ENCODE results near the gene ENAM. TPM values are rescaled to one million over a fixed set of nuclear protein-coding genes. Genes with fewer than 3 reads are reported as not detected.

ENAM gene
- total RNA-seq, 2 experiments from 2014 or later, result not detected

DNA sequence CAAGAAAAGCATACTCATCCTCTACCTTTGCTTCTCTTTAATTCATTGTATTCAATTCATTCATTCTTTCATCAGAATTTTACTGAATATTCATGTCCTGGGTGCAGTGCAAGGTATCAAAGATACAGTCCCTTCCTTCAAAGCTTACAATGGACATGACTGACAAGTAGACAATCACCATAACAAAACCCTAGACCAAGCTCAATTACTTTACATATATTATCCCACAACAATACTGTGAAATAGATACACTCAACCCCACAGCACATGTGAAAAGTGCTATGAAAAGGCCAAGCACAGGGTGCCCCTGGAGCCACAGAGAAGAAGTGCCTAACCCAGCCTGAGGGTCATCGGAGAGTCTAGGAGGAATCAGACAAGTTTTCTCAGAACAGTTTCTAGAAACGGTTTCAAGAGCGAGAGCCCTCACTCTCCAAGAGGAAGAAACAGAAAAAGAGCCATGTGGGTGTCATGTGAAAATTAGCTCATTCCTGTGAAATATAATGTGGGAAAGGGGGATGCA lies 21.1 kb upstream of the ENAM start:
- Mint-ChIP-seq H3K9me3 (no peaks in the 10 kb centered on the region), H3K4me1 (ENCODE audit: low read depth) (no peaks in the 10 kb centered on the region), H3K27me3 (ENCODE audit: low read depth) (peaks cover 8% of the 10 kb centered on the region), H3K36me3 (ENCODE audit: low read depth) (no peaks in the 10 kb centered on the region), H3K4me3 (no peak overlapping the region), H3K27ac (no peak overlapping the region)
- CTCF ChIA-PET, result interaction anchor here (0.9 to 1.1 kb wide), 2 partner anchors 8 to 10 kb away, joined by 4 read pairs; no protein-coding TSS in a partner anchor
- no peak for DNase-seq
- intact Hi-C loops (cut with micrococcal nuclease), result no loop called here

DNA sequence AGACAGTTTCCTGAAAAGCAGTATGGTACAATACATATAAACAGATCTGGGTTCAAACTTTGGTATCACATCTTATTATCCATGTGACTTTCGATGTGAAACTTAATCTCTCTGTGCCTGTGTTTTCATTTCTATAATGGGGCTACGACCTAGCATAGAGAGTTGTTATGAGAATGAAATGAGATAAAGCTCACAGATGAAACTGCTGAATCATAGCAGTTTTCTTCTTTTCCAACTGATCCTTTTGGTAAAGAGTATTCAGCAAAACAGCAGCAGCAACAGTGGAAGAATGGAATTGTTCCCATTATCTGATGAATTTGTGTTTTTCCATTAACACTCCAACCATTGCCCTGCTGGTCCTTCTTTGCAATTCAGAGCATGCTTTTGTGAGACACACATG lies 20.2 kb upstream of the ENAM start:
- H3K4me3 Mint-ChIP-seq, result no peak overlapping the region
- H3K27ac Mint-ChIP-seq, result no peak overlapping the region
- peaks cover 5% of the 10 kb centered on the region for H3K4me1 Mint-ChIP-seq (ENCODE audit: low read depth)
- intact Hi-C loops (cut with micrococcal nuclease), result no loop called here
- CTCF ChIA-PET, result no interaction called here
- H3K9me3 Mint-ChIP-seq, result no peaks in the 10 kb centered on the region
- H3K36me3 Mint-ChIP-seq (ENCODE audit: low read depth), result no peaks in the 10 kb centered on the region
- no peak for DNase-seq
- peaks cover 8% of the 10 kb centered on the region for H3K27me3 Mint-ChIP-seq (ENCODE audit: low read depth)

DNA sequence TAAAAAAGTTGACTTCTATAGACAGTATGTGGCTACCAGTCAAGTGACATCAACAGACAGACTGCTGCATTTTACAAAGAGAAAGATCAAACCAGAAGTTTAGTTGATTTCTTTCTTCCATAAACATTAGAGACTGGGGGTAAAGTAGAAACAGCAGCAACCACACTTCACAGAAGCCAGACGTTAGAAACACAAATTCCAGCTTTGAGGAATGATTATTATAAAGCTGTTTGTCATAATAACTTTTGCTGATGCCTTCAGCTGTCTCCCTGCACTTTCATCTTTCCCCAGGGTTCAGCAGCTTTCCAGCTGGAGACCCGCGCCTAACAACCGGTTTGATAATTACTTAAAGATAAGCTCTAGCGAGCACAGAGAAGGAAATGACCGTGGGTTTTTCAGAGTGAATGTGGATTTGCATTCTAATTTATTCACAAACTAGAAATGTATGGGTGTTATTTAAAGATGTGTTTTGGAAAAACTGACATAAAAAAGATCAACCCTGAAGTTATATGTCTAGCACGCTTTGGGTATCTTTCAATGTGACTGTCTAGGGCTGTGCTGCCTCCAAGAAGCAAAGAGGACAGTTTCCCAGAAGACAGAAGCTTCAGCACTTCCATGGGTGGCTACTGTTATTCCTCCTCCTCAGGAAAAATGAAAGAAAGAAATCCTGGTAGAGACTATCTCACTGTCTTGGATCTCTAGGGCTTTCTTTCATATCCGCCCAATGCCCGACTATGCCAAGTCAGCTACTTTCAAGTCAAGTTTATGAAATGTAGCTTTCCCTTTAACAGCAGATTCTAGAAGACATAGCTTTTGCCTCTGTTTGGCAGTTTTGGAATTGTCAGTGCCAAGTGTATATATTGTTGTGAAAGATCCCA lies 15.0 kb upstream of the ENAM start:
- CTCF ChIA-PET, result interaction anchor here (0.6 to 1.1 kb wide), 3 partner anchors 12 to 671 kb away, joined by 3 to 4 read pairs (median 3); no protein-coding TSS in a partner anchor
- peaks cover under 1% of the 10 kb centered on the region for H3K27me3 Mint-ChIP-seq (ENCODE audit: low read depth)
- DNase-seq, result no peak
- intact Hi-C loops (cut with micrococcal nuclease), result loop anchor here (10.0 kb wide), 1 partner anchor 1501 kb away; no protein-coding TSS in a partner anchor
- no peaks in the 10 kb centered on the region for H3K36me3 Mint-ChIP-seq (ENCODE audit: low read depth)
- H3K4me1 Mint-ChIP-seq (ENCODE audit: low read depth), result peaks cover 13% of the 10 kb centered on the region
- H3K27ac Mint-ChIP-seq, result no peak overlapping the region
- no peaks in the 10 kb centered on the region for H3K9me3 Mint-ChIP-seq
- no peak overlapping the region for H3K4me3 Mint-ChIP-seq

DNA sequence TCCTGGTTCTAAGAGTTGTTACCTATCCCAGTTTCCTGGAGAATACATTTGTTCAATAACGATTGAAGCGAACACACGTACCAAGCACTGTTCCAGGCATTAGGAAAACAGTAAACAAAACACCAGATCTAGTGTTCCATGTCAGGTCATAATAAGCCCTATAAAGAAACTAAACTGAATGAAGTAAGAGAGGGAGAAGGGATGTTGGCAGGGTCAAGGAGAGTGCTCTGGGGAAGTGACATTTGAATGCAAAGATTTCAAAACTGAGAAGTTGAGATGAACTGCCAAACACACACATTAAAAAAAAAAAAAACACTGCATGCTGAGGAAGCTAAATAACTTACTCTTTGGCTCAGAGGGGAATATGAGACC lies 14.4 kb upstream of the ENAM start:
- Mint-ChIP-seq H3K4me3 (no peak overlapping the region), H3K36me3 (ENCODE audit: low read depth) (no peaks in the 10 kb centered on the region), H3K27ac (no peak overlapping the region), H3K27me3 (ENCODE audit: low read depth) (no peaks in the 10 kb centered on the region), H3K9me3 (no peaks in the 10 kb centered on the region), H3K4me1 (ENCODE audit: low read depth) (peaks cover 13% of the 10 kb centered on the region)
- intact Hi-C loops (cut with micrococcal nuclease), result loop anchor here (10.0 kb wide), 1 partner anchor 1501 kb away; no protein-coding TSS in a partner anchor
- CTCF ChIA-PET, result interaction anchor here (1.1 to 1.8 kb wide), 2 partner anchors 9 to 13 kb away, joined by 4 to 7 read pairs; no protein-coding TSS in a partner anchor
- DNase-seq, result no peak

DNA sequence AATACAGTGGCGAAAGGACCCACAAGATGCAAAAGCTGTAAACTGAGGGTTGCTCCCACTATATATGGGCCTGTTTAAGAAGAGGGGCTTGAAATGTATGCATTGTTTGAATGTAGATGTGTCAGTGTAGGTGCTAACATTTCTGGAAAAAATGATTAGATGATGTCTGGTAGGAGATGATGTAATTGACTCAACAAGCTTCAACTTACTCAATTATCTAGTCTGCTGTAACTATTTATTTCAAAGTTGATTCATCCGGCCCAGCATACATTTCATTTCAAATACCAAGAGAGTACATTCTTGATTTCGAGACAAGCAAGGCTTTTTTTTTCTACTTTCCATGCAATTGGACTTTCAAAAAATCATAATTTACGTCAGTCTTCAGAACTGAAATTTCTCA lies 9.3 kb upstream of the ENAM start:
- H3K4me1 Mint-ChIP-seq (ENCODE audit: low read depth), result peaks cover under 1% of the 10 kb centered on the region
- no peak overlapping the region for H3K27ac Mint-ChIP-seq
- H3K27me3 Mint-ChIP-seq (ENCODE audit: low read depth), result no peaks in the 10 kb centered on the region
- intact Hi-C loops (cut with micrococcal nuclease), result loop anchor here (2.0 to 10.0 kb wide), 2 partner anchors 70 to 1496 kb away; partner anchors contain the start of gene UTP3
- no peak overlapping the region for H3K4me3 Mint-ChIP-seq
- DNase-seq, result no peak
- CTCF ChIA-PET, result interaction anchor here (0.6 kb wide), 1 partner anchor 385 kb away, joined by 3 read pairs; no protein-coding TSS in a partner anchor
- H3K36me3 Mint-ChIP-seq (ENCODE audit: low read depth), result no peaks in the 10 kb centered on the region
- H3K9me3 Mint-ChIP-seq, result no peaks in the 10 kb centered on the region

DNA sequence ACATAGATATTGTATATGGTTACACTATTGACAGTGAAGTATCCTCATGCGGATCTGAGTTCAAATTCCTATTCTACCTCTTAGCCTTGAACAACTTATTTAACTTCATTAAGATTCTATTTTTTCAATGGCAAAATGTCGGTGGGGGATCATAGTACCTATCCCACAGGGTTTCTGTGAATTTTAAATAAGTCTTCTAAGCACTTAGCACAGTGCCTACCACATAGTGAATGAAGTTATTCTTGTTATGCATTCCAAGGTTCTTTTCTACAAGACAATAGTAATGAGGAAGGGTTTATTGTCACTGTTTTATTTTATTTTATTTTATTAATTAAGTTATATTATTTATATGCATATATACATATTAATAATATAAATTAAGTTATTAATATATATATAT lies 8.8 kb upstream of the ENAM start:
- no peaks in the 10 kb centered on the region for H3K36me3 Mint-ChIP-seq (ENCODE audit: low read depth)
- H3K9me3 Mint-ChIP-seq, result no peaks in the 10 kb centered on the region
- DNase-seq, result no peak
- no peak overlapping the region for H3K27ac Mint-ChIP-seq
- H3K4me3 Mint-ChIP-seq, result no peak overlapping the region
- intact Hi-C loops (cut with micrococcal nuclease), result loop anchor here (2.0 to 10.0 kb wide), 4 partner anchors 69 to 1495 kb away; partner anchors contain the start of gene UTP3
- H3K27me3 Mint-ChIP-seq (ENCODE audit: low read depth), result no peaks in the 10 kb centered on the region
- H3K4me1 Mint-ChIP-seq (ENCODE audit: low read depth), result peaks cover 1% of the 10 kb centered on the region
- CTCF ChIA-PET, result interaction anchor here (0.6 kb wide), 1 partner anchor 385 kb away, joined by 3 read pairs; no protein-coding TSS in a partner anchor

DNA sequence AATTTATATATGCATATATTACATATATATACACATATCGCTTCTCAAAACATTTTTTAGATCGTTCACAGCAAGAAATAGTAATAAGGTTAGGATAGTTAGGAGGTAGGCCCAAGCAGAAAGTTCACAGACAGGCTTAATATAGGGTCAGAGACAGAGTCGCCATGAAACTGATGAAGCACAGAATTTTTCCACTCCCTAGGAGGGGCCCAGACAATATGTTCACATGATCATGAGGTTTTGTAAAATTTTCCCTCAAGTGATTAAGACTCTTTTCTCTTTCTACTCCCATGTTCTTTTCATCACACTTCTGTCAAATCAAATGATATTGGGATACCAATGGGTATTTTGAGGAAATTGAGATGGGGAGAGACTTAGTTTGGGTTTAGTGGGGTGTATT lies 5.2 kb upstream of the ENAM start:
- Mint-ChIP-seq H3K36me3 (ENCODE audit: low read depth) (no peaks in the 10 kb centered on the region), H3K27me3 (ENCODE audit: low read depth) (no peaks in the 10 kb centered on the region), H3K27ac (no peak overlapping the region), H3K4me1 (ENCODE audit: low read depth) (peaks cover 1% of the 10 kb centered on the region), H3K9me3 (no peaks in the 10 kb centered on the region), H3K4me3 (no peak overlapping the region)
- CTCF ChIA-PET, result no interaction called here
- peak; percentile 18 for DNase-seq
- intact Hi-C loops (cut with micrococcal nuclease), result loop anchor here (5.0 to 10.0 kb wide), 2 partner anchors 109 to 381 kb away; no protein-coding TSS in a partner anchor

DNA sequence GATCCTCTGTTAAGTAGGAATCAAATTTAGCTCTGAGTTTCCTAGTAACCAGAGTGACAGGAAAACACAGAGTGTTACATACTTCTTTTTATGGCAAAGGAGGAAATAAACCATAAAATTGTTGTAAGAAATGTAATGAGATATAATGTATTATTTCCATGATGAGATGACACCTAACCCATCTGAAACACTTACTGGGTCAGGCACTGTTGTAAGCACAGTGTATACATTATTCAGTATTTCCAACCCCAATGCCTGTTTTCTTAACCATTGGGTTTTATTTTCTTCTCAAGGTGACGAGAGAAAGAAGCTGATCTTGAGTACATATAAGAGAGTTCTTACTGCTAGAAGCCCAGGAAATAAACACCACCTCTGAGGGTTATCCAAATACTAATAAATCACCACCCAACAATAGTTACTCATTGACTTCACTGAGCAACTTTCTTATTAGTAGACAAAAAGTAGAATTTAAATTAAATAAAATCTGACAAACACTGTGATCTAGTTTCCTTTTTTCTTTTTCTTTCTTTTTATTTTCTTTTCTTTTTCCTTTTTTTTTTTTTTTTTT lies 4.2 kb upstream of the ENAM start:
- intact Hi-C loops (cut with micrococcal nuclease), result loop anchor here (5.0 to 10.0 kb wide), 2 partner anchors 108 to 380 kb away; no protein-coding TSS in a partner anchor
- Mint-ChIP-seq H3K36me3 (ENCODE audit: low read depth) (no peaks in the 10 kb centered on the region), H3K27ac (no peak overlapping the region), H3K27me3 (ENCODE audit: low read depth) (no peaks in the 10 kb centered on the region), H3K9me3 (no peaks in the 10 kb centered on the region), H3K4me3 (no peak overlapping the region), H3K4me1 (ENCODE audit: low read depth) (peaks cover 6% of the 10 kb centered on the region)
- CTCF ChIA-PET, result no interaction called here
- no peak for DNase-seq

DNA sequence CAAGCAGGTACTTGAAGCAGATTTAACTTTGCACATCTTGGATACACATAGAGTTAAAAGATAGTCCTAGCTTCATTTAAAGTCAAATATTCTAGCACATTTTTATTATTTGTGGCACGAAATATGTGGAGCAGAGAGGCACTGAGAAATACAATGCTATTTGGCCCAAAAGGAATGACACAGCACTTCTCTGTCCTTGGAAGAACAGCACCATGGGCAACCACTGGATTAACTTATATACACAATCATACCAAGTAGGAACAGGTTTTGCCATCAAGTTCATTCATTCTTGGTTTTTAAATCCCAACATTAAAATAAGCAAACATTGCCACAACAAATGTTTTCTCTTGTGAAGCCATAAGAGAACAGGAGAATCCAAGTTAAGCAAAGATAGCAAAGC lies 924 bp upstream of the ENAM start:
- CTCF ChIA-PET, result no interaction called here
- intact Hi-C loops (cut with micrococcal nuclease), result loop anchor here (10.0 kb wide), 1 partner anchor 377 kb away; no protein-coding TSS in a partner anchor

DNA sequence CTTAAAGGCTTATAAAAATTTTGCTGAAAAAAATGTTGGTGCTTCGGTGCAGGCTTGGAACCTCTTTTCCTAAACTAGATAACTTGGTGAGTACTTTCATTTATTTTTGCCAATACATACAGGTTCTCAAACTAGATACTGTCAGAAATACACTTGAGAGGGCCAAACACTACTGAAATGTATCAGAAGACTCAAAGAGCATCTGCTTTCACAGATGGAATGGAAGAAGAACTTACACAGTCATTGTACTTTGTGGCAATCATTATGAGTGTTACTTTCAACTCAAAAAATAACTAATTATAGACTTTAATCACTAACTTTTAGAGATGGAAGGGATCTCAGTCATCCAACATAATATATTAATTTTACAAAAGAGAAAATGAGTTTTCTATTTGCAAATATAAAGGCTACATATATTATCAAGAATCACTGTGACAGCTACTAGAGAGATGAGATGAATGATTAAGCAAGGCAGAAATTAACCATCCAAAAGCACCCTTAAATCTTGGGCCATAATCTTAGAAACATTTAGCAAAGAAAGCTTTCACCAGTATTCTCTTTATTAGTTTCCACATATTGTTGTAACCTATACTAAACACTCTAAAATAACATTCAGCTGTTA lies 1.0 kb downstream of the ENAM start:
- Mint-ChIP-seq H3K4me3 (no peak overlapping the region), H3K36me3 (ENCODE audit: low read depth) (no peaks in the 10 kb centered on the region)
- CTCF ChIA-PET, result interaction anchor here (1.0 to 1.4 kb wide), 2 partner anchors 14 to 123 kb away, joined by 3 to 4 read pairs; no protein-coding TSS in a partner anchor

More for the DNA sequence above, 924 bp upstream of the ENAM start:
- DNase-seq, result no peak
- peaks cover 10% of the 10 kb centered on the region for H3K4me1 Mint-ChIP-seq (ENCODE audit: low read depth)
- H3K36me3 Mint-ChIP-seq (ENCODE audit: low read depth), result no peaks in the 10 kb centered on the region
- H3K27me3 Mint-ChIP-seq (ENCODE audit: low read depth), result peaks cover 2% of the 10 kb centered on the region
- H3K4me3 Mint-ChIP-seq, result no peak overlapping the region
- no peak overlapping the region for H3K27ac Mint-ChIP-seq
- H3K9me3 Mint-ChIP-seq, result no peaks in the 10 kb centered on the region

DNA sequence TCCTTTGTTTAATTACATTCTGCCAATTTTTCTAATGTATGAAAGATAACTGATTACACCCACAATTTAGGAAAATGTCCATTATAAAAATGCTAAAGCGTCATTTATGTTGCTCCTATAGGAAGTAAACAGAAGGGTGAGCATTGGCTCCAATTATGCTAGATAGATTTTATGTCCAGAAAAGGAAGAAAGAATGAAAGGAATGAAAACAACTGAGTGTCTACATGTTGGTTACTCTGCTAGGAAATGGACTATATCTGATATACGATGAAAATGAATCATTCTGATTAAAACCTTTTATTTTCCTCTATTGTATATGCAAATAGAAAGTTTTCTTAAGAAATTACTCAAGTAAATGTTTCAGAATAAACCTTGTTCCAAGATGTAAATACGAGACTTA lies 1.6 kb downstream of the ENAM start:
- Mint-ChIP-seq H3K27ac (no peak overlapping the region), H3K4me3 (no peak overlapping the region), H3K9me3 (no peaks in the 10 kb centered on the region), H3K4me1 (ENCODE audit: low read depth) (peaks cover 8% of the 10 kb centered on the region), H3K36me3 (ENCODE audit: low read depth) (no peaks in the 10 kb centered on the region), H3K27me3 (ENCODE audit: low read depth) (peaks cover 7% of the 10 kb centered on the region)
- DNase-seq, result no peak
- CTCF ChIA-PET, result interaction anchor here (1.0 kb wide), 1 partner anchor 124 kb away, joined by 3 read pairs; no protein-coding TSS in a partner anchor
- intact Hi-C loops (cut with micrococcal nuclease), result no loop called here

More for the DNA sequence above, 1.0 kb downstream of the ENAM start:
- peaks cover 7% of the 10 kb centered on the region for H3K27me3 Mint-ChIP-seq (ENCODE audit: low read depth)
- H3K27ac Mint-ChIP-seq, result no peak overlapping the region
- intact Hi-C loops (cut with micrococcal nuclease), result loop anchor here (1.0 to 10.0 kb wide), 2 partner anchors 11 to 375 kb away; no protein-coding TSS in a partner anchor
- H3K4me1 Mint-ChIP-seq (ENCODE audit: low read depth), result peaks cover 8% of the 10 kb centered on the region
- no peak for DNase-seq
- H3K9me3 Mint-ChIP-seq, result no peaks in the 10 kb centered on the region

DNA sequence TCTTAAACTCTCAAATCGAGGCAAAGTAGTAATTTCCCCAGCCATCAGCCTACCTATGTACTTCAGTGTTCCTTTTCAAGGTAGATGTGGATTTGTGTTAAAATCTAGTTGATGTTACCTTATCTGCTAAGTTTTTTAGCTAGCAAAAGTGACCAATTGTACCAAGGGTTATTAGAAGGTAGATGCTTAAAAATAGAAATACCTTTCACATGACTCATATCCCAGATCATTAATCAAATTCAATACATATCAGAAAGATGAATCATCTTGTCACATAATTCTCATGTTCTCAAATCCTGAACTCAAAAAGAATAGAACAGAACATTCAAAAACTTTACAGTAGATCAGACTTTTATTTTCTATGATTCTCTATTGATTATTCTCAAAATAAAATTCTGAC lies 3.5 kb downstream of the ENAM start:
- CTCF ChIA-PET, result no interaction called here
- H3K36me3 Mint-ChIP-seq (ENCODE audit: low read depth), result no peaks in the 10 kb centered on the region
- DNase-seq, result no peak
- H3K27ac Mint-ChIP-seq, result no peak overlapping the region
- peaks cover 7% of the 10 kb centered on the region for H3K27me3 Mint-ChIP-seq (ENCODE audit: low read depth)
- no peak overlapping the region for H3K4me3 Mint-ChIP-seq
- no peaks in the 10 kb centered on the region for H3K9me3 Mint-ChIP-seq
- peaks cover 8% of the 10 kb centered on the region for H3K4me1 Mint-ChIP-seq (ENCODE audit: low read depth)
- intact Hi-C loops (cut with micrococcal nuclease), result no loop called here

Data from activated naive CD4-positive, alpha-beta T cell treated with anti-CD3 and anti-CD28 coated beads for 36 hours (primary cell).